A673 (cell line): Measurements from ENCODE around the gene MOCOS. TPM values are rescaled to one million over a fixed set of nuclear protein-coding genes. Genes with fewer than 3 reads are reported as not detected.

Experiments
- BruUV-seq: library from RNA; stranded (reverse); fragments of 400-500 nt; replicated peaks from 2 replicates; lab custom pipeline; 2021; lab: Mats Ljungman, UMichigan
- CTCF ChIA-PET: fragments of 300-600 bp; sonication (Branson Sonifier 250); formaldehyde crosslinking; loops from one replicate; lab custom pipeline; 2022; ENCODE audit warnings: antibody characterized with exemption; lab: Charles Lee
- POLR2A ChIA-PET: fragments of 300-600 bp; sonication (Branson Sonifier 250); formaldehyde crosslinking; loops from one replicate; lab custom pipeline; 2022; ENCODE audit warnings: antibody characterized with exemption; ENCODE audit not compliant: low non-redundant PET; lab: Charles Lee
- DNase-seq: peaks from one replicate; pipeline ENCODE4 v3.0.0-alpha.2; 2015; ENCODE audit warnings: low spot score
- H3K27ac ChIP-seq: fragments of 200-600 bp; sonication (generic); 2 replicates; pipeline ENCODE4 v1.5.1; 2016; ENCODE audit warnings: mixed run types, low read depth, mild to moderate bottlenecking, mixed read lengths, antibody characterized with exemption, low read length; ENCODE audit not compliant: poor library complexity, severe bottlenecking
- H3K27me3 ChIP-seq: fragments of 200-600 bp; sonication (generic); replicated peaks from 2 replicates; pipeline ENCODE4 v1.6.1; 2017; ENCODE audit warnings: mixed run types, low read depth, mild to moderate bottlenecking, mixed read lengths, antibody characterized with exemption, low read length; ENCODE audit not compliant: insufficient read depth, poor library complexity
- H3K36me3 ChIP-seq: fragments of 200-600 bp; sonication (generic); 2 replicates; pipeline ENCODE4 v1.6.1; 2016; ENCODE audit warnings: mixed run types, mild to moderate bottlenecking, mixed read lengths, antibody characterized with exemption, low read length; ENCODE audit not compliant: insufficient read depth, poor library complexity, severe bottlenecking
- H3K4me1 ChIP-seq: fragments of 200-600 bp; sonication (generic); 2 replicates; pipeline ENCODE4 v1.6.1; 2017; ENCODE audit warnings: mixed run types, mild to moderate bottlenecking, mixed read lengths, antibody characterized with exemption, low read length; ENCODE audit not compliant: insufficient read depth, poor library complexity, severe bottlenecking
- H3K4me3 ChIP-seq: fragments of 200-600 bp; sonication (generic); 2 replicates; pipeline ENCODE4 v1.5.1; 2016; ENCODE audit warnings: low read depth, mixed run types, mild to moderate bottlenecking, mixed read lengths, low read length; ENCODE audit not compliant: poor library complexity, severe bottlenecking
- H3K9me3 ChIP-seq: fragments of 200-600 bp; sonication (generic); 2 replicates; pipeline ENCODE4 v1.6.1; 2016; ENCODE audit warnings: mixed run types, low read depth, mild to moderate bottlenecking, mixed read lengths, antibody characterized with exemption, low read length; ENCODE audit not compliant: poor library complexity, severe bottlenecking
- EZH2 ChIP-seq: fragments of 200-600 bp; sonication (generic); IDR thresholded peaks from 2 replicates; pipeline ENCODE4 v1.6.1; 2017; ENCODE audit warnings: borderline replicate concordance, low read depth, mild to moderate bottlenecking, mixed read lengths, antibody characterized with exemption, low read length; ENCODE audit not compliant: poor library complexity, severe bottlenecking
- intact Hi-C: fragments of 100-400 bp; cut with micrococcal nuclease; formaldehyde crosslinking; loops from one replicate; pipeline ENCODE4 v1.10.0; 2022; ENCODE audit not compliant: unreplicated experiment
- total RNA-seq: library from RNA; stranded (reverse); gene quantifications from 2 replicates; pipeline ENCODE4 v1.2.3, GENCODE V29; 2021
- TF ChIP-seq, protein P1 (sequence below): fragments of 300-800, 200-600 bp; sonication (generic); conservative IDR thresholded peaks from 2 replicates; pipeline ENCODE4 v1.5.1; 2017; ENCODE audit warnings: low read depth, mild to moderate bottlenecking, antibody characterized with exemption, low read length, moderate library complexity, mixed read lengths

The MOCOS gene
- total RNA-seq, 1 experiment from 2014 or later: not detected

DNA sequence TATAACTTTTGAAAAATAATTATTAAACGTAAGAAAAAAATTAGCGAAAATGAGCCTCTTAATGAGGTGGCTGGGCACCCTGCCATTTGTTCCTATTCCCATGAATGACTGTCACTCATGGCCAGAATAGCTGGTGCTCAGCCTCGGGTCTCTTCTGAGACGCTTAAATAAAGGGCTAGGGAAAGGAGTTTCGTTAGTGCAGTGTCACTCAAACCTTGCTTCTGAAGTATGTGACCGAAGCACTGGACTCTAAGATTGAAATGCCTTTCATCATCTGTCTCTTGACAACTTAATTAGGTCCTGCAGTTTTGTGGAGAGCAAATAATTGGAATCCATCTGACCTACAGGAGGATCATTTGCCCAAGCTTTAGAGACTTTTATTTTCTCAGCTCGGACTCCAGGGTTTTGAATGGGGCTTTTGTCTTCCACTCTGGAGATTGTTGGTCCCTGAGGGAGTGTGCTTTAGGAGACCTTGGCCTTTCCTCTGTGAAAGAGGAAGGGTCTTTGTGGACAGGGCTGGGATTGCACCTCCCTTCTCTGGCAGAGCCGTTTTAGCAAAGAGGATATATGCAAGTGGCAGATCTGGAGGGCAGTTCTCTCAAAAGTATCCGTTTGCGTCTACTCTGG is 67.9 kb downstream of the MOCOS start:
- Histone ChIP-seq H3K36me3 (no peaks in the 10 kb centered on the region), H3K27ac (no peak overlapping the region), H3K27me3 (peaks cover 16% of the 10 kb centered on the region), H3K4me3 (no peak overlapping the region), H3K4me1 (no peaks in the 10 kb centered on the region), H3K9me3 (no peaks in the 10 kb centered on the region)
- POLR2A ChIA-PET: no interaction called here
- TF ChIP-seq EZH2: no peak
- TF ChIP-seq, protein P1, sequence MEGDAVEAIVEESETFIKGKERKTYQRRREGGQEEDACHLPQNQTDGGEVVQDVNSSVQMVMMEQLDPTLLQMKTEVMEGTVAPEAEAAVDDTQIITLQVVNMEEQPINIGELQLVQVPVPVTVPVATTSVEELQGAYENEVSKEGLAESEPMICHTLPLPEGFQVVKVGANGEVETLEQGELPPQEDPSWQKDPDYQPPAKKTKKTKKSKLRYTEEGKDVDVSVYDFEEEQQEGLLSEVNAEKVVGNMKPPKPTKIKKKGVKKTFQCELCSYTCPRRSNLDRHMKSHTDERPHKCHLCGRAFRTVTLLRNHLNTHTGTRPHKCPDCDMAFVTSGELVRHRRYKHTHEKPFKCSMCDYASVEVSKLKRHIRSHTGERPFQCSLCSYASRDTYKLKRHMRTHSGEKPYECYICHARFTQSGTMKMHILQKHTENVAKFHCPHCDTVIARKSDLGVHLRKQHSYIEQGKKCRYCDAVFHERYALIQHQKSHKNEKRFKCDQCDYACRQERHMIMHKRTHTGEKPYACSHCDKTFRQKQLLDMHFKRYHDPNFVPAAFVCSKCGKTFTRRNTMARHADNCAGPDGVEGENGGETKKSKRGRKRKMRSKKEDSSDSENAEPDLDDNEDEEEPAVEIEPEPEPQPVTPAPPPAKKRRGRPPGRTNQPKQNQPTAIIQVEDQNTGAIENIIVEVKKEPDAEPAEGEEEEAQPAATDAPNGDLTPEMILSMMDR: no peak
- intact Hi-C loops: no loop called here
- CTCF ChIA-PET: no interaction called here
- no TSS peak for BruUV-seq
- no peak for DNase-seq

- DNase-seq: no peak
- Histone ChIP-seq H3K4me1 (no peaks in the 10 kb centered on the region), H3K27me3 (peaks cover 16% of the 10 kb centered on the region), H3K36me3 (no peaks in the 10 kb centered on the region), H3K4me3 (no peak overlapping the region), H3K9me3 (no peaks in the 10 kb centered on the region), H3K27ac (no peak overlapping the region)
- ChIA-PET POLR2A (no interaction called here), CTCF (no interaction called here)
- intact Hi-C loops: no loop called here
- TF ChIP-seq, protein P1: no peak
- TF ChIP-seq EZH2: no peak
- BruUV-seq: no TSS peak
Measured at GRCh38 chr18:36256094-36256493, 68.8 kb downstream of the MOCOS start.

GRCh38 chr18:36262971-36263370 is 75.7 kb downstream of the MOCOS start:
- Histone ChIP-seq H3K4me1 (no peaks in the 10 kb centered on the region), H3K27me3 (peaks cover 31% of the 10 kb centered on the region), H3K36me3 (no peaks in the 10 kb centered on the region), H3K27ac (no peak overlapping the region), H3K4me3 (no peak overlapping the region), H3K9me3 (no peaks in the 10 kb centered on the region)
- no TSS peak for BruUV-seq
- CTCF ChIA-PET: no interaction called here
- POLR2A ChIA-PET: no interaction called here
- DNase-seq: no peak
- TF ChIP-seq EZH2: no peak
- TF ChIP-seq, protein P1: no peak
- intact Hi-C loops: no loop called here
